Smooth muscle cell of the brain vasculature (primary cell): ENCODE data around the gene DNMT1.

ENCODE experiments used
- DNase-seq: peaks from one replicate; pipeline ENCODE4 v3.0.0-alpha.2; 2012; ENCODE audit warnings: low read depth, low spot score

Gene DNMT1

GRCh38 chr19:10095948-10096614, 98.7 kb downstream of the DNMT1 start:
- DNase-seq, result peak; percentile 69

GRCh38 chr19:10095622-10095947, 99.2 kb downstream of the DNMT1 start:
- DNase-seq, result no peak

DNA sequence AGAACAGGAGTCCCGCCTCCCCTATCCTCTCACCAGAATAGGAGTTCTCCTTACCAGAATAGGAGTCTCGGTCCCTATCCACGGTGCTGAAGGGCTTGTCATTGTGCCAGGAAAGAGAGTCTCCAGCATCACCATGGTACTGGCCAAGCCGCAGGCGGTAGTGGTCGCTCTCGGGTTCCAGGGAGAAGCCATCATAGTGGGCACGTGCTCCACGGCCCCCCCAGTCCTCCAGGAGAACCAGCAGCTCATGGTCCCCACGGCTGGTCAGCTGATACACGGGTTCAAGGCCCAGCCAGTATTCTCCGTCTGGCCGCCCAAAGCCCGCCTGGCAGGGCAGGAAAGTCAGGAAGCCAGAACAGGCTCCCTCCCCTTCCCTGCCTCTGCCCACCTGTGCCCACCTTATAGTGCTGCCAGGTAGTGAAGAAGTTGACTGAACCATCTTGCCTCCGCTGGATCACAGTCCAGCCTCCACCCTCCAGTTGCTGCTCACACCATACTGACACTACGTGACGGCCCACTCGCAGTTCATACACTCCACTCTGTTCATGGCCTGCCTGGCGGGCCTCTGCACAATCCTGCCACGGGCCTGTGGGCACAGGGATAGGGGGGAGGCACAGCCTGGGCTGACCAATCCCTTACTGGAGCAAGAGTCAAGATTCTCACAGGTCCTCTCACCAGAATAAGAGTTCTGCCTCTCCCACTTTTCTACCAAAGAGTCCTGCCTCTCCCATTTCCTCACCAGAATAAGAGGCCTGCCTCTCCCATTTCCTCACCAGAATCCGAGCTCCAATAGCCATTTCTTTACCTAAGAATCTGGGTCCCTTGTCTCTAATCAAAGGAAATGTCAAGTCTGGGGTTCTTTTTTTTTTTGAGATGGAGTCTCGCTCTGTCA, 101.2 kb downstream of the DNMT1 start:
- no peak for DNase-seq

DNA sequence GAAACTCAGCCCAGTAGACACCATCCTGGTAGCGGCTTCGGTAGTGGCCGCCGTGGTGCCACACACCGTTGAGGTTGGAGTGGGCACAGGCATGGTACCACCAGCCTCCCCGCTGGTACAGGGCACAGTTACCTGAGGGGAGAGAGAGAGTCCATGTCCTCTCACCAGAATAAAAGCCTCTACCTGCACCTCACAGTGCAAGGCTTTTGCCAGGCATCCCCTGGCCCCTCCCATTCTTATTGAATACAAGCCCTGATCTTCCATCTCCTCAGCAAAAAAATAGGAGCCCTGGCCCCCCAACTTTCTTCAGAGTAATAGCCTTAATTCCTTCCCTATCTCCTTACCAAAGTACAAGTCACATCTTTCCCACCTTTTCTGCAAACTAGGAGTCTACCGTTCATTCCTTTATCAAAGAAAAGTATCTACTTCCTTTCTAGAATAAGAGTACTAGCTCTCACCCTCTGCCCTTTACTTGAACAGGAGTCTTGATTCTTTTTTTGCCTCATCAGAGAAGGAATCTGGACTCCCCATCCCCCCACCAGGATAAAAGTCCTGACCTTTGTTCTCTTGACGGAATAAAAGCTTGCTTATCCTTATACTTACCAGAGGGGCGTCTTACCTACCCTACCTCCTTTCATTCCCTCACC, 102.0 kb downstream of the DNMT1 start:
- no peak for DNase-seq

DNA sequence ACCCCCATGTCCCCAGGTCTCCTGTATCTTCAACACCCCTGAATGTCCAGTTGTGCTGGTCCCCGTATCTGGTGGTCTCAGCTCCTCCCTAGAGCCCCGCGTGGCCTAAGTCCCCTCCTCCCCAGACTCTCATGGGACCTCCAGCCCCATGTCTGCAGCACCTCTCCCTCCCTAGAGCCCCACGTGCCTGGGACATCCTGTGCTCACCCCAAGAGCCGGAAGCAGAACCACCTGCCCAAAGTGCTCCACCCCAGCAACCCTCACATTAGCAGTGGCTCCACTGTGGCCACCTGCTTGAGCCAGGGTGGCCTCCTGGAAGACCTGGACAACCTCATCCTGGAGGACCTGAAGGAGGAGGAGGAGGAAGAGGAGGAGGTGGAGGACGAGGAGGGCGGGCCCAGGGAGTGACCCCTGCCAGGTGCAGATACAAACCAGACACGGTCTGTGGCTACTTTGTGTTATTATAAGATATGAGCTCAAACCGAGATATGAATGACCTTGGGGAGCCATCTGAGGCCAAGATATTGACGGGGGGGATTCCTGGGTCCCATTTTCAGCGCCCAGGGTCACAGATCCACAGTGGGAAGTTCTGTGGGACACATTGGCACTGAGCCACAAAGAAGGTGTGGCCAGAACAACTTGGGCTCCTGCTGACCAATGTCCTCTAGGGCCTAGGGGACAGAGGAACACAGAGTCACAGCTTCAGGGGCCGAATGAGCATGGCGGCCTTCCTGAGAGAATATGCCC, 102.7 kb downstream of the DNMT1 start:
- no peak for DNase-seq

GRCh38 chr19:10091370-10091687, 103.4 kb downstream of the DNMT1 start:
- DNase-seq, result no peak

GRCh38 chr19:10089801-10090375, 104.9 kb downstream of the DNMT1 start:
- DNase-seq, result no peak

DNA sequence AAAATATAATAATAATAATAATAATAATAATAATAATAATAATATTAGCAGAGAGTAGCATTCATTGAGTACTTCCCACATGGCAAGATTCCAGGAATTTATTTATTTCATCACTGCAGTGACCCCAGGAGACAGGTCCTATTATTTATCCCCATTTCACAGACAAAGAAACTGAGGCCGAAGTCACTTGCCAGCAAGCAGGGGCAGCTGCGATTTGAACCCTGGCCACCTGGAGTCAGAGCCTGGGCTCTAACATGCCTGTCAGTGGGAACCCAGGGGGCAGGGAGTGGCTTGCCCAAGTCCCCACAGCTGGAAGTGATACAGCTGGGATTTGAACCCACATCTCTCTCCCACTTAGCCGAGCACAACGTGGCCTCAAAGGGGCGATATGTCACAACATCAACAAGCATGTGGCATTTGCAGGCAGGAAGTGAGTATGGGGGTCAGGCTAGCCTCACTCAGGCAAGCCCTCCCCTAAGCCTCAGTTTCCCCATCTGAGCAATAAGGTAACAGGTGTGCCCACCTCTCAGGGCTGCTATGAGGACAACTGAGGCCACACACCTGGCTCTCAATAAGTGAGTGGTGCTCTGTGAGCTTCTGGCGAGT, 105.7 kb downstream of the DNMT1 start:
- no peak for DNase-seq

DNA sequence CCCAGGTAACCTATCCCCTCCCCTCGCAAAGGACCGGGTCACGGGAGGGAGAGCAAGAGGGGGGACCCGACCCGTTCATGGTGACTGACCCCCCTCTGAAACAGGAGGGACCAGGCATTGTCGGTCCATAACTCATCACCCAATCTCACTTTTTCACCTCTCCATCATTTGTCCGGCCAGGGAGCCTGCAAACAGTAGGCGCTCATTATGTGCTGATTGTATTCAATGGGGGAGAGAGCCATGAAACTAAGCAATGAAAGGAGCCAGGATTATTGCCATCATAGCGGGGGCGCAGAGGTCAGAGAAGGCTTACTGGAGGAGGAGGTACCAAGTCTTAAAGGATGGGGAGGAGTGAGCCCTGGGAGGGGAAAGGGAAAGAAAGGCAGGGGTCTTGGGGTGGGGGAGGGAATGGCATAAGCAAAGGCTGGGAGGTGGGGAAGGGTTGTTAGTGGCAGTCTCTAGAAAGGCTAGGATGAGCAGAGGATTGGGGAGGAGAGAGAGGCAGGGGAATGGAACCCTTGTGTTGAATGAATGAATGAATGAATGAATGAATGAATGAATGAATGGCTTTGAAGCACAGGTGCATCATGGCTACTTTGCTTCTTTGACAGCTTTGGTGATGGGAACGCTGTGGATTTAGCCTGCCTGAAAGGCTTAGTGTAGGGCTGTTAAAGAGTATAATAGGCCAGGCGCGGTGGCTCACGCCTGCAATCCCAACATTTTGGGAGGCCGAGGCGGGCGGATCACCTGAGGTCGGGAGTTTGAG, 107.3 kb downstream of the DNMT1 start:
- DNase-seq, result no peak

GRCh38 chr19:10086591-10087192, 108.1 kb downstream of the DNMT1 start:
- DNase-seq, result no peak

DNA sequence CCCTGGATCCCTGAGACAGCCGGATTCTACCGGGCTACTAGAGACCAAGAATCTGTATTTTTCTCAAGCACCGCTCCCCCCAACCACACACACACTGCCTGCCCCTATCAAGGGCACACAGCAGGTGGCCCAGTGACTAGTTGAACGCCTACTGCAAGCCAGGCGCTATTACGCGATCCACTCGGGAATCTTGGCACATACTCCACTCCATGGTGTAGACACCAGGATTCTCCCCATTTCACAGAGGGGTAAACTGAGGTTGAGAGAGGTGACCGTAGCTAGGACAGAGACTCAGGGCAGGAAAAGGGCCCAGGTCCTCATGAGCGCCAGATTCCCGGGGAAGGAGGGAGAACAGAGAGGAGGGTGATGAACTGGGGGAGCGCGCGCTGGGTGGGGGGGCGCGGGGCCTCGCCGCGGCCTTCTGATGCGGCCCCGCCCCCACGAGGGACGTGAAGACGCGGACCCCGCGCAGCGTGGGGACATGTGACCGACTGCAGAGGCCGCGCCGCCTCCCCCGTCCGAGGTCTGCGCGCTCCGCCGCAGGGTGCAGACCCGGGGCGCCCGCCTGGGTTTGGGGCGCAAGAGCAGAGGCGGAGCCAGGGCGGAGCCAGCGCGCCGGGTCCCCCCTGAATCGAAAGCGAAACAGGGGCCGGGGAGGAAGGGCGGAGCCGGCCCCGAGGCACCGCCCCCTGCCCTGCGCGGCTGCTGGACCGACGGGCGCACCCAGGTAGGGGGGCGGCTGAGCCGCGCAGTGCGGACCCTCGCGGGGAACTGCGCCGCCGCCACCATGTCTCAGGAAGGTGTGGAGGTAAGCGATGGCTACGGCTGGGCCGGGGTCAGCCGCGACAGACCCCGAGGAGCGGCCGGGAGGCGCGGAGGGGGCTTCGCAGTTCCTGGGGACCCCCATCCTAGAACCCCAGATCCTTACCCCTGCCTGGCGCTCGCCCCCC, 108.8 kb downstream of the DNMT1 start, which contains the start of gene SHFL:
Gene SHFL, plus strand, starts transcription at position 677 of the 950 bp plus-strand sequence. Its CDS starts 111 bp downstream, at position 788.
- DNase-seq, result peak; percentile 40

- DNase-seq, result no peak
Observed at GRCh38 chr19:10084803-10085202, 110.0 kb downstream of the DNMT1 start.

GRCh38 chr19:10083911-10084310, 110.8 kb downstream of the DNMT1 start:
- DNase-seq, result no peak
